Activated B cell treated with CpG ODN at 0.5 μM for 24 hours (primary cell): ENCODE results near the gene PLEKHG3. TPM values are rescaled to one million over a fixed set of nuclear protein-coding genes. Genes with fewer than 3 reads are reported as not detected.

Source experiments
- ATAC-seq: fragments of 200-7000 bp; cut with Tn5 transposase; one replicate; pipeline ENCODE4 v1.10.0; 2021; ENCODE audit warnings: low read depth, mild to moderate bottlenecking, moderate library complexity
- CTCF ChIA-PET: fragments of 350-600 bp; sonication (Branson Sonifier 250); formaldehyde crosslinking; loops from one replicate; lab custom pipeline; 2021; ENCODE audit warnings: antibody characterized with exemption; lab: Charles Lee
- POLR2A ChIA-PET: fragments of 350-600 bp; sonication (Branson Sonifier 250); formaldehyde crosslinking; loops from one replicate; lab custom pipeline; 2021; ENCODE audit warnings: antibody characterized with exemption; lab: Charles Lee
- DNase-seq: peaks from one replicate; pipeline ENCODE4 v3.0.0; 2022
- H3K27ac Mint-ChIP-seq: one replicate; pipeline ENCODE4 v1.8.0; 2020; ENCODE audit warnings: mixed read lengths
- H3K27me3 Mint-ChIP-seq: one replicate; pipeline ENCODE4 v1.8.0; 2021; ENCODE audit warnings: mixed read lengths
- H3K36me3 Mint-ChIP-seq: one replicate; pipeline ENCODE4 v1.8.0; 2021; ENCODE audit warnings: low read depth, mixed read lengths
- H3K4me1 Mint-ChIP-seq: one replicate; pipeline ENCODE4 v1.8.0; 2021; ENCODE audit warnings: mixed read lengths
- H3K4me3 Mint-ChIP-seq: one replicate; pipeline ENCODE4 v1.8.0; 2020; ENCODE audit warnings: mild to moderate bottlenecking, mixed read lengths
- H3K9me3 Mint-ChIP-seq: one replicate; pipeline ENCODE4 v1.8.0; 2020; ENCODE audit warnings: mixed read lengths
- CTCF ChIP-seq: fragments of 200-600 bp; IDR thresholded peaks from one replicate; pipeline ENCODE4 v1.8.0; 2022; ENCODE audit warnings: antibody characterized with exemption, mild to moderate bottlenecking
- intact Hi-C: fragments of 100-400 bp; cut with micrococcal nuclease; formaldehyde crosslinking; loops from one replicate; pipeline ENCODE4 v1.15.1; 2024
- total RNA-seq: library from RNA; stranded (reverse); gene quantifications from 2 replicates; pipeline ENCODE4 v1.2.3, GENCODE V29; 2022

PLEKHG3 gene
- total RNA-seq, 1 donor from 2014 or later, result 0.07 TPM

GRCh38 chr14:64681796-64682710 lies 22.2 kb upstream of the PLEKHG3 start:
- Mint-ChIP-seq H3K36me3 (no peaks in the 10 kb centered on the region), H3K4me1 (no peaks in the 10 kb centered on the region), H3K27ac (no peak overlapping the region), H3K9me3 (no peaks in the 10 kb centered on the region), H3K4me3 (no peak overlapping the region), H3K27me3 (no peaks in the 10 kb centered on the region)
- no peak for TF ChIP-seq CTCF
- DNase-seq, result no peak
- intact Hi-C loops, result no loop called here
- ATAC-seq, result no peak
- ChIA-PET POLR2A (no interaction called here), CTCF (no interaction called here)

GRCh38 chr14:64682843-64683242 lies 21.4 kb upstream of the PLEKHG3 start:
- DNase-seq, result no peak
- CTCF ChIA-PET, result no interaction called here
- Mint-ChIP-seq H3K27ac (no peak overlapping the region), H3K27me3 (no peaks in the 10 kb centered on the region), H3K9me3 (no peaks in the 10 kb centered on the region), H3K4me3 (no peak overlapping the region), H3K36me3 (no peaks in the 10 kb centered on the region), H3K4me1 (no peaks in the 10 kb centered on the region)
- ATAC-seq, result no peak
- POLR2A ChIA-PET, result no interaction called here
- no peak for TF ChIP-seq CTCF
- intact Hi-C loops, result no loop called here

GRCh38 chr14:64683264-64683663 lies 21.0 kb upstream of the PLEKHG3 start:
- DNase-seq (no peak), ATAC-seq (no peak)
- intact Hi-C loops, result no loop called here
- H3K27ac Mint-ChIP-seq, result no peak overlapping the region
- ChIA-PET CTCF (no interaction called here), POLR2A (no interaction called here)
- H3K4me3 Mint-ChIP-seq, result no peak overlapping the region
- H3K4me1 Mint-ChIP-seq, result no peaks in the 10 kb centered on the region
- no peak for TF ChIP-seq CTCF
- H3K27me3 Mint-ChIP-seq, result no peaks in the 10 kb centered on the region
- no peaks in the 10 kb centered on the region for H3K9me3 Mint-ChIP-seq
- H3K36me3 Mint-ChIP-seq, result no peaks in the 10 kb centered on the region

- Mint-ChIP-seq H3K27ac (no peak overlapping the region), H3K27me3 (no peaks in the 10 kb centered on the region), H3K36me3 (no peaks in the 10 kb centered on the region), H3K4me1 (no peaks in the 10 kb centered on the region), H3K9me3 (no peaks in the 10 kb centered on the region), H3K4me3 (no peak overlapping the region)
- no peak for ATAC-seq
- ChIA-PET CTCF (no interaction called here), POLR2A (no interaction called here)
- no peak for DNase-seq
- no peak for TF ChIP-seq CTCF
- intact Hi-C loops, result no loop called here
These were observed 20.1 kb upstream of the PLEKHG3 start for GRCh38 chr14:64684091-64684490.

- Mint-ChIP-seq H3K4me1 (no peaks in the 10 kb centered on the region), H3K36me3 (no peaks in the 10 kb centered on the region), H3K9me3 (no peaks in the 10 kb centered on the region), H3K27me3 (no peaks in the 10 kb centered on the region), H3K27ac (no peak overlapping the region), H3K4me3 (no peak overlapping the region)
- CTCF ChIA-PET, result no interaction called here
- DNase-seq (no peak), ATAC-seq (no peak)
- no peak for TF ChIP-seq CTCF
- POLR2A ChIA-PET, result no interaction called here
- intact Hi-C loops, result no loop called here
These were observed 18.6 kb upstream of the PLEKHG3 start for GRCh38 chr14:64685371-64686281.
